K562 (cell line): ENCODE results near the gene STRN3. TPM values are rescaled to one million over a fixed set of nuclear protein-coding genes. Genes with fewer than 3 reads are reported as not detected.
A peak's percentile ranks its signal among the peaks of the same experiment; 100 is the strongest.

Experiments
- GTF2A2 ChIP-seq: IDR thresholded peaks from 2 replicates; pipeline ENCODE4 v1.6.1; 2016; ENCODE audit warnings: mild to moderate bottlenecking, missing genetic modification characterization, missing compliant biosample characterization
- HOXB6 ChIP-seq: fragments of 250-450 bp; sonication (Bioruptor Pico); IDR thresholded peaks from 2 replicates; pipeline ENCODE4 v1.5.1; 2022; ENCODE audit warnings: mild to moderate bottlenecking, borderline replicate concordance
- NFE2L1 ChIP-seq: fragments of 450-650 bp; IDR thresholded peaks from 2 replicates; pipeline ENCODE4 v1.6.1; 2016; ENCODE audit warnings: missing genetic modification characterization, low read depth, mild to moderate bottlenecking, missing compliant biosample characterization, moderate library complexity, borderline replicate concordance
- NR1H2 ChIP-seq: sonication (generic); formaldehyde crosslinking; IDR thresholded peaks from 2 replicates; pipeline ENCODE4 v1.4.0; 2020; ENCODE audit warnings: mild to moderate bottlenecking, missing genetic modification reagents
- SMAD3 ChIP-seq: fragments of 450-650 bp; formaldehyde crosslinking; conservative IDR thresholded peaks from 2 replicates; pipeline ENCODE4 v1.4.0; 2020; ENCODE audit warnings: mild to moderate bottlenecking
- ZNF134 ChIP-seq: fragments of 250-450 bp; sonication (Bioruptor Pico); conservative IDR thresholded peaks from 2 replicates; pipeline ENCODE4 v1.4.0; 2020
- ZNF311 ChIP-seq: fragments of 250-450 bp; sonication (Bioruptor Pico); IDR thresholded peaks from 2 replicates; pipeline ENCODE4 v1.4.0; 2020; ENCODE audit warnings: mild to moderate bottlenecking, moderate library complexity
- ZNF75A ChIP-seq: fragments of 450-650 bp; formaldehyde crosslinking; IDR thresholded peaks from 2 replicates; pipeline ENCODE4 v1.4.0; 2020; ENCODE audit warnings: mild to moderate bottlenecking
- polyA plus RNA-seq, 8 experiments: library from polyadenylated mRNA; depleted of rRNA in 4 of 8; stranded (reverse) in 5 of 8; unstranded in 3 of 8; fragments of >200 nt; fragmentation: Nextera tagmentation in 2 of 8; fragmentation: Illumina TruSeq in 1 of 8; extraction: Ambion mirVana in 2 of 8; extraction: Trizol in 1 of 8; gene quantifications; 2 replicates each; pipeline versions ENCODE4 v1.2.1 to v1.2.3, GENCODE V29; 2011 to 2014; ENCODE audit warnings: inconsistent platforms in 1 of 8, missing spikeins in 1 of 8
- total RNA-seq, 7 experiments: library from RNA; depleted of rRNA in 6 of 7; stranded (reverse); fragments of >200 nt in 6 of 7; fragmentation: Illumina TruSeq in 2 of 7; extraction: Trizol in 2 of 7; gene quantifications; 2 replicates each; pipeline versions ENCODE4 v1.2.1 to v1.2.3, GENCODE V29; 2011 to 2021; ENCODE audit warnings: low replicate concordance in 1 of 7
- TF ChIP-seq, protein P1 (sequence below): fragments of 200-600 bp; sonication (generic); IDR thresholded peaks from one replicate; pipeline ENCODE4 v1.6.1; 2012; ENCODE audit warnings: mild to moderate bottlenecking, low read depth, low read length, inconsistent platforms
- TF ChIP-seq, protein P2 (sequence below), 2 experiments: IDR thresholded peaks; 2 replicates each; pipeline ENCODE4 v1.6.1; 2011; ENCODE audit warnings: borderline replicate concordance in 1 of 2, control low read depth in 1 of 2, low read depth in 1 of 2, low read length in 1 of 2, mild to moderate bottlenecking in 1 of 2, mixed read lengths in 1 of 2, moderate library complexity in 1 of 2; ENCODE audit not compliant: insufficient read depth in 1 of 2, insufficient read length in 1 of 2, poor library complexity in 1 of 2, severe bottlenecking in 1 of 2; ENCODE audit errors: extremely low read depth in 1 of 2
- TF ChIP-seq, protein P3 (sequence below), 2 experiments: fragments of 450-650 bp; conservative IDR thresholded peaks; 2 replicates each; pipeline ENCODE4 v1.6.1; 2017; ENCODE audit warnings: mild to moderate bottlenecking in 2 of 2, moderate library complexity in 2 of 2

The STRN3 gene
- total and polyA plus RNA-seq, 9 of the 15 experiments (the other 6 are each of a cell fraction or from before 2014, with no cell fraction given): 5.9 to 29.1 (median 16.0) TPM

GRCh38 chr14:31026450-31027235 lies 464 bp upstream of the STRN3 start (continued):
- TF ChIP-seq, protein P1, sequence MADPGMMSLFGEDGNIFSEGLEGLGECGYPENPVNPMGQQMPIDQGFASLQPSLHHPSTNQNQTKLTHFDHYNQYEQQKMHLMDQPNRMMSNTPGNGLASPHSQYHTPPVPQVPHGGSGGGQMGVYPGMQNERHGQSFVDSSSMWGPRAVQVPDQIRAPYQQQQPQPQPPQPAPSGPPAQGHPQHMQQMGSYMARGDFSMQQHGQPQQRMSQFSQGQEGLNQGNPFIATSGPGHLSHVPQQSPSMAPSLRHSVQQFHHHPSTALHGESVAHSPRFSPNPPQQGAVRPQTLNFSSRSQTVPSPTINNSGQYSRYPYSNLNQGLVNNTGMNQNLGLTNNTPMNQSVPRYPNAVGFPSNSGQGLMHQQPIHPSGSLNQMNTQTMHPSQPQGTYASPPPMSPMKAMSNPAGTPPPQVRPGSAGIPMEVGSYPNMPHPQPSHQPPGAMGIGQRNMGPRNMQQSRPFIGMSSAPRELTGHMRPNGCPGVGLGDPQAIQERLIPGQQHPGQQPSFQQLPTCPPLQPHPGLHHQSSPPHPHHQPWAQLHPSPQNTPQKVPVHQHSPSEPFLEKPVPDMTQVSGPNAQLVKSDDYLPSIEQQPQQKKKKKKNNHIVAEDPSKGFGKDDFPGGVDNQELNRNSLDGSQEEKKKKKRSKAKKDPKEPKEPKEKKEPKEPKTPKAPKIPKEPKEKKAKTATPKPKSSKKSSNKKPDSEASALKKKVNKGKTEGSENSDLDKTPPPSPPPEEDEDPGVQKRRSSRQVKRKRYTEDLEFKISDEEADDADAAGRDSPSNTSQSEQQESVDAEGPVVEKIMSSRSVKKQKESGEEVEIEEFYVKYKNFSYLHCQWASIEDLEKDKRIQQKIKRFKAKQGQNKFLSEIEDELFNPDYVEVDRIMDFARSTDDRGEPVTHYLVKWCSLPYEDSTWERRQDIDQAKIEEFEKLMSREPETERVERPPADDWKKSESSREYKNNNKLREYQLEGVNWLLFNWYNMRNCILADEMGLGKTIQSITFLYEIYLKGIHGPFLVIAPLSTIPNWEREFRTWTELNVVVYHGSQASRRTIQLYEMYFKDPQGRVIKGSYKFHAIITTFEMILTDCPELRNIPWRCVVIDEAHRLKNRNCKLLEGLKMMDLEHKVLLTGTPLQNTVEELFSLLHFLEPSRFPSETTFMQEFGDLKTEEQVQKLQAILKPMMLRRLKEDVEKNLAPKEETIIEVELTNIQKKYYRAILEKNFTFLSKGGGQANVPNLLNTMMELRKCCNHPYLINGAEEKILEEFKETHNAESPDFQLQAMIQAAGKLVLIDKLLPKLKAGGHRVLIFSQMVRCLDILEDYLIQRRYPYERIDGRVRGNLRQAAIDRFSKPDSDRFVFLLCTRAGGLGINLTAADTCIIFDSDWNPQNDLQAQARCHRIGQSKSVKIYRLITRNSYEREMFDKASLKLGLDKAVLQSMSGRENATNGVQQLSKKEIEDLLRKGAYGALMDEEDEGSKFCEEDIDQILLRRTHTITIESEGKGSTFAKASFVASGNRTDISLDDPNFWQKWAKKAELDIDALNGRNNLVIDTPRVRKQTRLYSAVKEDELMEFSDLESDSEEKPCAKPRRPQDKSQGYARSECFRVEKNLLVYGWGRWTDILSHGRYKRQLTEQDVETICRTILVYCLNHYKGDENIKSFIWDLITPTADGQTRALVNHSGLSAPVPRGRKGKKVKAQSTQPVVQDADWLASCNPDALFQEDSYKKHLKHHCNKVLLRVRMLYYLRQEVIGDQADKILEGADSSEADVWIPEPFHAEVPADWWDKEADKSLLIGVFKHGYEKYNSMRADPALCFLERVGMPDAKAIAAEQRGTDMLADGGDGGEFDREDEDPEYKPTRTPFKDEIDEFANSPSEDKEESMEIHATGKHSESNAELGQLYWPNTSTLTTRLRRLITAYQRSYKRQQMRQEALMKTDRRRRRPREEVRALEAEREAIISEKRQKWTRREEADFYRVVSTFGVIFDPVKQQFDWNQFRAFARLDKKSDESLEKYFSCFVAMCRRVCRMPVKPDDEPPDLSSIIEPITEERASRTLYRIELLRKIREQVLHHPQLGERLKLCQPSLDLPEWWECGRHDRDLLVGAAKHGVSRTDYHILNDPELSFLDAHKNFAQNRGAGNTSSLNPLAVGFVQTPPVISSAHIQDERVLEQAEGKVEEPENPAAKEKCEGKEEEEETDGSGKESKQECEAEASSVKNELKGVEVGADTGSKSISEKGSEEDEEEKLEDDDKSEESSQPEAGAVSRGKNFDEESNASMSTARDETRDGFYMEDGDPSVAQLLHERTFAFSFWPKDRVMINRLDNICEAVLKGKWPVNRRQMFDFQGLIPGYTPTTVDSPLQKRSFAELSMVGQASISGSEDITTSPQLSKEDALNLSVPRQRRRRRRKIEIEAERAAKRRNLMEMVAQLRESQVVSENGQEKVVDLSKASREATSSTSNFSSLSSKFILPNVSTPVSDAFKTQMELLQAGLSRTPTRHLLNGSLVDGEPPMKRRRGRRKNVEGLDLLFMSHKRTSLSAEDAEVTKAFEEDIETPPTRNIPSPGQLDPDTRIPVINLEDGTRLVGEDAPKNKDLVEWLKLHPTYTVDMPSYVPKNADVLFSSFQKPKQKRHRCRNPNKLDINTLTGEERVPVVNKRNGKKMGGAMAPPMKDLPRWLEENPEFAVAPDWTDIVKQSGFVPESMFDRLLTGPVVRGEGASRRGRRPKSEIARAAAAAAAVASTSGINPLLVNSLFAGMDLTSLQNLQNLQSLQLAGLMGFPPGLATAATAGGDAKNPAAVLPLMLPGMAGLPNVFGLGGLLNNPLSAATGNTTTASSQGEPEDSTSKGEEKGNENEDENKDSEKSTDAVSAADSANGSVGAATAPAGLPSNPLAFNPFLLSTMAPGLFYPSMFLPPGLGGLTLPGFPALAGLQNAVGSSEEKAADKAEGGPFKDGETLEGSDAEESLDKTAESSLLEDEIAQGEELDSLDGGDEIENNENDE: no peak
- TF ChIP-seq ZNF134 (CRISPR knock-in tag): no peak
- no peak for TF ChIP-seq ZNF311 (CRISPR knock-in tag)
- no peak for TF ChIP-seq GTF2A2 (tag)
- TF ChIP-seq ZNF75A (CRISPR knock-in tag): no peak
- no peak for TF ChIP-seq NFE2L1 (tag)
- TF ChIP-seq NR1H2 (CRISPR knock-in tag): no peak
- TF ChIP-seq, protein P2, sequence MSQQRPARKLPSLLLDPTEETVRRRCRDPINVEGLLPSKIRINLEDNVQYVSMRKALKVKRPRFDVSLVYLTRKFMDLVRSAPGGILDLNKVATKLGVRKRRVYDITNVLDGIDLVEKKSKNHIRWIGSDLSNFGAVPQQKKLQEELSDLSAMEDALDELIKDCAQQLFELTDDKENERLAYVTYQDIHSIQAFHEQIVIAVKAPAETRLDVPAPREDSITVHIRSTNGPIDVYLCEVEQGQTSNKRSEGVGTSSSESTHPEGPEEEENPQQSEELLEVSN (IDR thresholded peaks at IDR 0.05; ENCODE audit: borderline replicate concordance in 1 of 2, extremely low read depth in 1 of 2, insufficient read depth in 1 of 2, insufficient read length in 1 of 2, low read depth in 1 of 2, low read length in 1 of 2, poor library complexity in 1 of 2, severe bottlenecking in 1 of 2): no peak
- no peak for TF ChIP-seq HOXB6 (CRISPR knock-in tag)
- TF ChIP-seq, protein P3, sequence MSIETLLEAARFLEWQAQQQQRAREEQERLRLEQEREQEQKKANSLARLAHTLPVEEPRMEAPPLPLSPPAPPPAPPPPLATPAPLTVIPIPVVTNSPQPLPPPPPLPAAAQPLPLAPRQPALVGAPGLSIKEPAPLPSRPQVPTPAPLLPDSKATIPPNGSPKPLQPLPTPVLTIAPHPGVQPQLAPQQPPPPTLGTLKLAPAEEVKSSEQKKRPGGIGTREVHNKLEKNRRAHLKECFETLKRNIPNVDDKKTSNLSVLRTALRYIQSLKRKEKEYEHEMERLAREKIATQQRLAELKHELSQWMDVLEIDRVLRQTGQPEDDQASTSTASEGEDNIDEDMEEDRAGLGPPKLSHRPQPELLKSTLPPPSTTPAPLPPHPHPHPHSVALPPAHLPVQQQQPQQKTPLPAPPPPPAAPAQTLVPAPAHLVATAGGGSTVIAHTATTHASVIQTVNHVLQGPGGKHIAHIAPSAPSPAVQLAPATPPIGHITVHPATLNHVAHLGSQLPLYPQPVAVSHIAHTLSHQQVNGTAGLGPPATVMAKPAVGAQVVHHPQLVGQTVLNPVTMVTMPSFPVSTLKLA (conservative IDR thresholded peaks at IDR 0.05): peak in 1 of 2 experiments; percentile 67; a peak in 2 of 4 replicates
- no peak for TF ChIP-seq SMAD3 (CRISPR knock-in tag)
